GOT3 (cell line): ENCODE measurements around the gene MAP1B.
"Not testable (repeated sequence)": the region's sequence is repeated elsewhere in the genome, so short reads cannot be mapped to it uniquely, and the experiment has no call there.

Source experiments
- DNase-seq: peaks from one replicate; lab custom pipeline; 2025; ENCODE audit warnings: mixed read lengths; lab: John Stamatoyannopoulos, UW

Gene MAP1B

DNA sequence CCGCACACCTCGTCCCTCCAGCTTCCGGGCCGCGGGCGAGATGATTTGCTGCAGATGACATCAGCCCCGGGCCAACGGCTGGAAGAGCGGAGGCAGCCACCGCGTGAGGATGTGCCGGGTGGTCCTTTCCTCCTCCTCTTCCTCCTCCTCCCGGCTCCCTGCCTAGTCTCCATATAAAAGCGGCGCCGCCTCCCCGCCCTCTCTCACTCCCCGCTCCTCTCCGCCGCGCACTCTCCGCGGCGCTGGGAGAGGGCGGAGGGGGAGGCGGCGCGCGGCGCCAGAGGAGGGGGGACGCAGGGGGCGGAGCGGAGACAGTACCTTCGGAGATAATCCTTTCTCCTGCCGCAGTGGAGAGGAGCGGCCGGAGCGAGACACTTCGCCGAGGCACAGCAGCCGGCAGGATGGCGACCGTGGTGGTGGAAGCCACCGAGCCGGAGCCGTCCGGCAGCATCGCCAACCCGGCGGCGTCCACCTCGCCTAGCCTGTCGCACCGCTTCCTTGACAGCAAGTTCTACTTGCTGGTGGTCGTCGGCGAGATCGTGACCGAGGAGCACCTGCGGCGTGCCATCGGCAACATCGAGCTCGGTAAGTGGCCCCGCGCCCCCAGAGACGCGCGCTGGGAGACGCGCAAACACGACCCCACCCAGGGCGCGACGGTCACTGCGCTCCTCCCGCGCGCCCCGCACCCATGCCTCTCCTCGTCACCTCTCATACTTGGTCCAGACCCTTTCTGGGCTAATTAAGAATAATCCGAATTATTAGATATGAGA, at the start of gene MAP1B:
Gene MAP1B, plus strand, starts transcription at position 345 of the 770 bp plus-strand sequence. Its CDS starts 57 bp downstream, at position 402.
- no peak for DNase-seq

DNA sequence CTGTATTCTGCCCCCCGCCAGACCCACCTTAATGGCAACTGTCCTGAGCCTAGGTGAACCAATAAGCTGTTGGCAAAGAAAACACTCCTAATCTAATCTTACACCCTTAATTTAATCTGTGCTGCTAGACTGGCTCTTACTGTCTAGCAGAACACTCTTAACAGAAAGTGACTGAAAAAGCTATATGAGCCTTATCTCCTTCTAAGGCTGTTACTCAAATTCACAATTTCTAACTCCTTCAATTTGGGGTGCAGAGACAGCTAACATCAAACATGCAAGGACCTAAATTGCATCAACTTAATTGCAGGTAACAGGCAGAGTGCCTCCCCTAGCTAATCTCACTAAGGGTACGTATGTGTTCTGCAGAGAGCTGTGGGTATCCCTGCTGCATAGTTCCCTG, 49.5 kb upstream of the MAP1B start:
- no peak for DNase-seq

DNA sequence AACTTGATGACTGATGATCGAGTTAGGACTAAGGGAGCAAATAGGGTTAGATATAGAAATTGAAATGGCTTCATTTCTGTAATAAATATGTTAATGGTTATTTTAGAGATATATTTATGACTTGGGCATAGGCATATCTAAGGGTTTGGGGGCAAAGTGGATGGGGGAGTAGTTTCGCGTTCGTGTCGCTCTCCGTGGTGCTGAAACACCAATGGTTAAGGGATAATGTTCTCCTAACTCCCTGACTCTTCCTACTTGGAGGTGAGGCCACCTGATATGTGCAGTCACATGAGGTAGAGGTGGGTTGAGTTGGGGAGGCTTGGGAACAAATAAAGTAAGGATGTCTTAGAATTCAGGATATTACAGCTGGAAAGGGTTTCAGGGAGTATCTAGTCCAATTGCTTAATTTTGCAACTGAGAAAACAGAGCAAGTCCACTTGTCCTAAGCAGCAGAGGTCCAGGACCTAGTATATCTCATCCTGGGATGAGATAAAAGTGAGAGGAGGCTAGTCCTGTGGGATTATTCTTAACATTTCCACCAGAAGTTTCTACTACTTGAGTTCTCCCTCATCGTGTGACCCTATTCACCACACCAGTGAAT, 44.0 kb upstream of the MAP1B start:
- DNase-seq: no peak

DNA sequence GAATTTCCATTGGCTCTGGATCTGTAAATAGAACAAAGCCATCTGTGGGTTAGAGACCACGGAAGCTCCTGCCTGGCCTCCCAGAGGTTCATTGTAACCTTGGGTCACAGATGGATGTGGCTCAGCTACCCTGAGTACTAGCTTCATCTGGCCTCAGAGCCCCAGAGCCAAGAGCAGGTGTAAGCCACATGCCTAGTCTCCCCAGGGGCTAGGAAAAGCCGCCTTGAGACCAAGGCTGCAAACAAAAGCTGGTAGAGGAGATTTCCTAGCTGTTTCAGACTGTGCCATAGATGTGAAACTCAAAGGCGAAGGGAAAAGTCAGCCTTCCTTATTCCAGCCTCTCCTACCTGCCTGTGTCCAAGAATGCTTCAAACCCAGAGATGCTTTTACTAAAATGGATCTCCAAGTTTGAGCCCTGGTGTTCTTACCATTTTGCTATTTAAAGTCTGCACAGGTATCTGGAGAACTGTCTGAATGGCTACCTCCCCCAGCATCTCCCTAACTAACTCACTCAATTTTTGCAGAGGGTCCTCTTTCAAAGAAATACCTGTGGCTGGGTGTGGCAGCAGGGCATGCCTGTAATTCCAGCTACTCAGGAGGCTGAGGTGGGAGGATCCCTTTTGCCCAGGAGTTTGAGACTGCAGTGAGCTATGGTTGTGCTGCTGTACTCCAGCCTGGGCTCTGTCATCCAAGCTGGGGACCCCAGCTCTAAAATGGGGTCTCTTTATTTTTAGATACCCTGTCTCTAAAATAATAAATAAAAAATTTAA, 42.3 kb upstream of the MAP1B start:
- DNase-seq: no peak

DNA sequence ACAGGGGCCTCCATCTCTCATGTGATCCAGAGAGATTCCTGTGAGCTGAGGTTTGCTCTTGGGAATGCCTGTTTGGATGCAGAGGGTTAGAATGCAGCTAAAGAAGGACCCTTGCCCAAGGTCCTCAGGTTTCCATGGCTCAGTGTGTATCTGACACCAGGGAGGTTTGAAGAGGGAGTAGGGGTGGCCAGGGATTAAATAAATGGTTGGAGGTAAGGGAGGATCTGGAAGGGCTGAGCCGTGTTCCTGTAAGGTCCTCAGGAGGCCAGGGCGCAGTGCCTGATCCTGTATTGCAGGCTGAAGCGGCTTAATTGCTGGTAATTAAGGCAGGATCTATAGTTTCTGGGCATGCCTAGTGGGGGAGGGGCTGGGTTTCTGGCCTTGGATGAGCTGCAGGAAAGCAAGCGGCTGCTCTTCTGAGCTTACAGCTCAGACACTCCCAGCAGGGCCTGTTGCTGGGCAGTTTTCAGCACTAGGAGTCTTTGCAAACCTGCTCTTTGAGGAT, 41.5 kb upstream of the MAP1B start:
- no peak for DNase-seq

DNA sequence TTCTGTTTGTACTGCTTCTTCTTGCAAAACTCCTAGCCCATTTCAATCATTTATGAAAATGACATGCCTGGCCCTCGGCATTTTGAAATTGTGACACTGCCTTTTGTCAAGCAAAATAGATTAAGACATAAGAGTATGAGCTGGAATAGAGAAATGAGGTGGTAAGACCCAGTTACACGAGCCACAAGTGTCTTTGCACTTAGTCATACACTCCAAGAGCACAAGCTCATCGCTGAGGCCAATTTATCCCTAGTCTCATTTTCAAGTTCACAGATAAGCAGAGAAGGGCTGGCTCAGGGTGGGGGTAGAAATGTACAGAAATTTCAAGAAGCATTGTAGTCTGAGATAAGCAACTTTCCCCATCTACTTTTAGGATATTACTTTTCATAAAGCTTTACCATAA, 40.6 kb upstream of the MAP1B start:
- no peak for DNase-seq

DNA sequence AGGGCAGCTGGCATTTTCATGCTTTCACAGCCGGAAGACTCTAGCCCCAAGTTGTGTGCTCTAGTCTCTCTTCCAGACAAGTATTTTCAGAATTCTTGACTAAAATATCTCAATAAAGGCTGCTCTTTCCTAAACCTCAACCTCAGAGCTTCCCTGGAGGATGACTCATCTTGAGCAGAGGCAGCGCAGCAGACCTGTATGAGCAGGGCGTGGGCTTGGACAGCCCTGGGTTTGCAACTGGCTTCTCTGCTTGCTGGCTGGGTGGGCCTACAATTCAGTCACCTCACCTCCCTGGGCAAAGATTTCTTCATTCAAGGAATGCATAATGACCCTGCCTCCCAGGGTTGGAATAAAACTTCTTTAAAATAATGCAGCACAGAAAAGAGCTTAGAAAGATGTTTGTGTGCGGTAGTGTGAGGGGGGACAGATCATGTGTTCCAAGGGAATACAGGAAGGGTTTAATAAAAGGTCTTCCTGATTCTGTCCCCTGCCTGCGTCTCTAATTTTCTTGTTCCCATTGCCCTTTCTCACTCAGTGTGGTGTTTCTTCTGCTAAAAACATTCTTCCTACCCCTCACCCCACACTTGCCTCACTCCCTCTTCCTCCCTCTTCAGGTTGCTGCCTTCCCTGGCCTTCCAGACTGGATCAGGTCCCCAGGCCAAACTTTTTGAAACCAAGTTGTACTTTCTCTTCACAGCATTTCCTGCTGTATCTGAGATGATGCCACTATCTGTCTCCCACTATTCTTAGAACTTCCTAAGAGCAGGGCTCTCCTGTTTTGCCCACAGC, 39.4 kb upstream of the MAP1B start:
- no peak for DNase-seq

DNA sequence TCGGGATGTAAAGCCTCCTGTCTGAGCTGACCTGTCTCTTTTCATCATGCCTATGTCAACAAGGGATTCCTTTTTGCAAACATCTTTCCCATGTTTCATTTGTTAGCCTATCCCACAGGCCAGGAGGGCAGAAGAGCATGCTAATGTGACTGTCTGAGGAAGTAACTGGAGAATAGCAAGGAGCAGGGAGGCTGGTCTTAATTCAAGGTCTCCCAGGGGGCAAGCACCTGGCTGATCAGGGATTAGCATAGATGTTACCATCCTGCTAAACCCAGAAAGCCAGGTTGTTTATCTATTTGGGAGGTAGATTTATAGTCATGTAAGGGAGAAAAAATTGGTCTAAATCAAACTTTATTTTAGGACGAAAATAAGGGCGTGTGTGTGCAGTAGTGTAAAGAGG, 36.7 kb upstream of the MAP1B start:
- DNase-seq: no peak

DNA sequence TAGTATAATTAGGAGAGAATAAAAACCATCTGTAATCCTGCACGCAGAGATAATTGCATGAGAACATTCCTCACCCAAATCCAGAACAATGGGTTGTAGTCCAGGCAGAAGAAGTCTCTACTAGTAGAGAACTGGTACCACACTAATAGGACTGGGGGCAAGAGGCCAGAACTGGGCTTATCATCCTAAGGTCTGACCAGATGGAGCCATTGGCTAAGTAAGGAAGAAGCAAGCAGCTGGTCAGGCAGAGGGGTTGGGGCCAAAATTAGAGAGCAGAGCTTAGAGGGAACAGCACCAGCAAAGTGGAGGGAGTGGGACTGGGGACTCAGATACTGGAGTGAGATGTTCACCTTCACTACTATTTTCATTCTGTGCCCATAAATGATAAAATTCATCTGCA, 35.4 kb upstream of the MAP1B start:
- DNase-seq: no peak

DNA sequence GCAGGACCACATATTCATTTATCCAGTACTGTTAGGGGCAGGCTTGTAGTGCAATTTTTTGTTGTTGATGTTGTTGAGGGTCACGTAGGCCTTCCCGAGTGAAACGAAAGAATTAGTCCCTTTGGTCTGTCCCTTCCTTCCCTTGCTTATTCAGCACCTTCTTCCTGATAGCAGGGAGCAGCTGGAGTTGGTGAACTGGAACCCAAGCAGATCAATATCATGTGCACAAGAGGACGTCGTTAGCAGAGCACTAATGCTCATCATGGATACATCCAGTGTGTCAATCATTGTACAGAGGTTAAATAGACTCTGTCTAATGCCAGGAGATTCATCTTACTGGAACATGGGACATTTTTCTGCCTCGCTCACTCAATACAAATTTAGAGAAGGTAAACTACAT, 33.0 kb upstream of the MAP1B start:
- no peak for DNase-seq

DNA sequence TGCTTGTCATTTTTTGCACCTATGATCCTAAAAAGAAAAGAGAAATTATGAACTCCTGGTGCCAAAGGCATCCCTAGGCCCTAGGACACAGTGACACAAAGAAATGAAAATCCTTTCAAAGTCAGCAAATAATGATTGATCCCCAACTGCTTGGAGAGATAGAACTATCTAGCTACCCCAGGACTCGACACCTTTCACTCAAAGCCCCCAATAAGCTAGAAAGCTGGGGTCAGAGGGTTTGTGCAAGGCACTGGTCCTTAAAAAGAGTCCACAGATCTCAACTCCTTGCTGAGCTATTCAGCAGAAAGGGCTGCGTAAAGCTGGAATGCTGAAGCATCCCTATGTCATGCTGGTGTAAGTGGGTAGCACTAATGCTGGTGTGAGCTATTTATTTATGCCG, 31.8 kb upstream of the MAP1B start:
- no peak for DNase-seq

DNA sequence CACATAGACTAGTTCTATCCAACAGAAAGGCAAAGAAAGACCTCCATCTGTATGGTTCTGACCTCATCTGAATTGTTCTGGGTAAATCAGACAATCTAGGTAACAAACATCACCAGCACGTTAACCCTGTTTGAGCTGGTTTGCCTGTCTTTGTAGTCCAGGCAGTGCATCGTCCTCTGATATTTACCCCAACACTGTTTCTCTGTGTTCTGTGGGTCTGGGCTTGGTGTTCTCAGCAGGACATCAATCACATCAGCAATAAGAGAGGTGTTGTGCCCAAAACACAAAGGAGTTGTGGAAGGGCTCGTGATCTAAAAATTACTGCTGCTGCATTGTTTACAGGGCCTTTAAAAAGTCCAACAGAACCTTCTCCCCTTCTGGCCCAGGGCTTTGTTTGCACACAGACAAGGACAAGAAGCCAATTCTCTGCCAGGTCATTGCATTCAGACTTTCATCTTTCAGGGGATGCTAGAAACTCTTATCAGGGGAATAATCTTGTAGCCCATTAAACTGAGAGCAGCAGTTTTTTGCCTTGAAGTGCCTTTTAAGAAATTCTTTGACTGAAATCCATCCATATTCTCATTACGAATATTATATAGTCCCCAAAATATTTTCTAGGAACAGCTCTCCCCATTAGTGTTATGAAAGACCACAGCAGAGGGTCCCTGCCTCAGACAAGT, 30.5 kb upstream of the MAP1B start:
- no peak for DNase-seq

DNA sequence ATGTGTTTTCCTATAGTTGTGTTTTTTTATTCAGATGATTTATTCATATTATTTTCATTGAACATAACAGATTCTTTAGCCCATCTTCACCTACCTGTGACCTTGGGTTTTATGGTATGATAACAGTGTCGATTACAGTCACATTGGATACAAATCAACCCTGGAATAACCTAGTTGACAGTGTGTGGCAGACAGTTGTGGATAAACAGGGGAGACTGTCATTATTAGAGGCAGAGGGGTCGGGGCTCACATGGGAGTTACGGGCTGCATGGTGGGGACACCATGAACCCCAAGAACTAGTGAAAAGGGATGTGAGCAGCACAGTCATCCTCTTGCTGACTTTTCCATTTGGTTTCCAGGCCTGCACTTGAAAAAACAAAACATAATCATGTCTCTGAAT, 29.9 kb upstream of the MAP1B start:
- DNase-seq: no peak

DNA sequence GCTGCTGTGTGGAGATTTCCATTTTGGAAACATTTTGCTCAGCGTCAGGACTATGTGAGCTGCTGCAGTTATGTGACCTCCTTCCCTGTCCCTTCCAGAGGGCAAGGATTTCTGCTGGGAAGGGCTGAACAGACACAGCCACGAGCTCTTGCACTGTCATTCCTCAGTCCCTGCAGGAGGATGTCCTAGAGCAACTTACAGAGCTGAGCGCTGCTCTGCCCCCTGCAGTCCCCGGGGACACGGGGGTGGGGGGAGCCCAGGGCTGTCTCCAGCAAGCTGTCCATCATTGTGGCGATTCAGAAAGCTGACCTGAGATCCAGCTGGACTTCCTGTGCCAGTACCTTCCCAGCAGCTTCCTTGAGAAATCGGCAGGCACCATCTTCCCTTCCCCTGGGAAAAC, 28.0 kb upstream of the MAP1B start:
- DNase-seq: no peak

DNA sequence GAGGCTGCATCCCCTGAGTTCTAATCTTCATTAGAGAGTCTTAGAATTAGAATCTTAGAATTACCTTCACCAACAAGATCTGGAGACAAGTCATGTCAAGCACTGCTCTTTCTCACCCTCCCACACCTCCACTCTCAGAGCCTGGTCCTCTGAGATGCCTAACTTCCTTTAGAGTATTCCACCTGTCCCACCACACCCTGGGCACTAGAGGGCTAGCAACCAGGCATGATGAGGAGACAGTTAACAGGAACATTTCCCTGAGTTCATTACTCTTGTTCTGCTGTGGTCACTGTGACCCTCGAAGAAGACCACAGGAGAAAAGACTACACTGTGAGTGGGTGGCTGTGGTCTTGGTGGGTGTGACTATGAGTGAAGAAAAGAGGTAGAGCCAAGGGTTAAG, 25.2 kb upstream of the MAP1B start:
- no peak for DNase-seq

DNA sequence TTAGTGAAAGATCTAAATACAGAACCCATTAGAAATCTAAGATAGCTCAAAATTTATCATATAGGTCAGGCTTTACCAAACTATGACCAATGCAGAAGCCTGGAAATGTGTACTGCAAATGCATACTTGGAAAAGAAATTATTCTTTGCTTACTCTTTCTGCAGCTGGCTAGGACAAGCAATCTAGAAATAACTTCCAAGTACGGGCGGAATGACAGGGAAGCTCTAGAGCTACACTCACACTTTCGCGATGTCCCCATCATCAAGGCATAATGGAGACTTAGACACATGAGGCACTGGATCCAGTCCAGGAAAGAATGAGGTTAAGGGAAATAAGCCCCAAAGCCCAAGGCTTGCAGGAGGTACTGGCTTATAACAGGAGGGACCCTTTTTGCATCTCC, 22.4 kb upstream of the MAP1B start:
- DNase-seq: no peak

DNA sequence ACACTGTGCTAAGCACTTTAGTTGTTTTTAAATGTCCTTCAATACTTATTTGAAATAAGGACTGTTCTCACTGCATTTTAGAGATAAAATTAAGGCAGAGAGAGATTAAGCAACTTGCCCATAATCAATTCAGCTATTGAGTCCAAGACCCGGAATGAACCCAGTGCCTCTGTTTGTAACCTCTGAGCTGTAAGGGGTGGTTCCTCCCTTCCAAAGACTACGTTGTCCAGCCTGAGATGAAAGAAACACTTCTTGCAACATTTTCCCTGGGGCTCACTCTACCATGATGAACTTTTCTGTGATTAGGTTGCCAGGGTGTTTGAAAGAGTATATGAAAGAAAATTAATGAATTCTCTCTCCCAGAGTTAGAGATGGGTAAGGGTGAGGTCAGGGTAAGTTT, 22.0 kb upstream of the MAP1B start:
- no peak for DNase-seq

DNA sequence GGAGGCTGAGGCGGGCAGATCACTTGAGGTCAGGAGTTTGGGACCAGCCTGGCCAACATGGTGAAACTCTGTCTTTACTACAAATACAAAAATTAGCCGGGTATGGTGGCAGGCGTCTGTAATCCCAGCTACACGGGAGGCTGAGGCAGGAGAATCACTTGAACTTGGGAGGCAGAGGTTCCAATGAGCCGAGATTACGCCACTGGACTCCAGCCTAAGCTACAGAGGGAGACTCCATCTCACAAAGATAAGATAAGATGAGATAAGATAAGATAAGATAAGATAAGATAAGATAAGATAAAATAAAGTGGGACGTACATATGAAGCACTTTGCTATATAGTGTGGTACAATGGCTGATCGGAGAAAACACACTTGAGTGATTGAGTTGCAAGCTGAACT, 17.6 kb upstream of the MAP1B start:
- DNase-seq: not testable (repeated sequence)

DNA sequence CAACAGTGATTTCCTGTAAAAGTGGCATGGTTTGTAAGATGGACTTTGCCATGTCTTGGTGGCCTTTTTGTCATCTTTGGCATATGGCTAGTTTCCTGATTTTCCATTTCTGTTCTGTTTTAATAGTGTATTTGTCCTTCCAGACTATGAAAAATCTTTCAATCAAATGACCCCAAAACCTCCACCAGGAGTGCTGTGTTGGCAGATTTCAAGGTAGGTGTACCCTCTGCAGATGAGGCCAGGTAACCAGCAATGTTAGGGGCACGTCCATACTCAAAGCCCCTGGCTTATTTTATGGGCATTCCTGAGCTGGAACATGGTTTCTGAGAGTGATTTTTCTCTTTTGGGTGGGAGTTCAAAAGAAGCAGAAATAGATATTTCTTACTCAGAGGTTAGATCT, 15.2 kb upstream of the MAP1B start:
- DNase-seq: no peak

DNA sequence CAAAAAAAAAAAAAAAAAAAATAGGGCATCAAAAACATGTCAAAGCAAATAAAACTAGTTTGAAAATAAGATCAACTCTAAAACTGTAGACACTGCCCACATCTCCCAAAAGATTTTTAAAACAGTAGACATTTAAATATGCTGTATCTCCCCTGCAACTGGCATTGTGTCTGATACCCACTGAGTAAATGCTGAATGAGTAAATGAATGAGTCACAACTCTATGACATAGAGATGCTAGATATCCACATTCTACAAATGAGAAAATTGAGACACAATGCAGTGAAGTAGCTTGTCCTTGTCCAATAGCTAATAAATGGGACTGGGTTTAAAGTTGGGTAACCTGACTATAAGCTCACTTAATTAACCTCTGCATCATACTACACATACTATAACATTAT, 14.1 kb upstream of the MAP1B start:
- no peak for DNase-seq

DNA sequence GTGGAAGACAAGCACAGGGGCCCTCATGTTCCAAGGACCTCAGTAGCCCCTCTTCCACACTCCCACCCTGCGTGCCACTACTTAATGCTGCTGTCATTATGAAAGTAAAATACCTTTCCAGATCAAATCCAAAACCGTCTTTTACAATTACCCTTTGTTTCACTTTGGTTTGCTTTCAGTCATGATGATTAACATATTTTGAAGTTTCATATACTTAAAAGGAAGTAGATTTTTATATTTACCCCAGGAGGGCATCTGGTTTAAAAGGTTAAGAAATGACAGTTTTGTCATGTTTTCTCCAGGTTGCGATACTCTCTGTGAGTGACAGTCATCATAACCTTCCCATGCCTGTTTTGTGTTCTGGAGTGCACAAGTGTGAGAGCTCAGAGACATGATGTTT, 13.5 kb upstream of the MAP1B start:
- DNase-seq: no peak
